Gastroesophageal sphincter (tissue), 3 donors: Measurements from ENCODE around the gene CTIF.

Experiments used
- CTCF ChIP-seq, 4 experiments: fragments of 200-600 bp in 2 of 4; fragments of 450-650 bp in 2 of 4; sonication (generic) in 1 of 4; IDR thresholded peaks; one replicate each; pipeline ENCODE4 v1.5.1; 2017 to 2019; ENCODE audit warnings: antibody characterized with exemption in 4 of 4, mild to moderate bottlenecking in 2 of 4, moderate library complexity in 2 of 4
- POLR2A ChIP-seq, 2 donors: fragments of 450-650 bp; IDR thresholded peaks; one replicate each; pipeline ENCODE4 v1.6.1; 2017; ENCODE audit warnings: antibody characterized with exemption in 2 of 2, mild to moderate bottlenecking in 2 of 2, moderate library complexity in 1 of 2
- POLR2AphosphoS5 ChIP-seq: sonication (generic); formaldehyde crosslinking; IDR thresholded peaks from one replicate; pipeline ENCODE4 v1.6.1; 2017; ENCODE audit warnings: antibody characterized with exemption

DNA sequence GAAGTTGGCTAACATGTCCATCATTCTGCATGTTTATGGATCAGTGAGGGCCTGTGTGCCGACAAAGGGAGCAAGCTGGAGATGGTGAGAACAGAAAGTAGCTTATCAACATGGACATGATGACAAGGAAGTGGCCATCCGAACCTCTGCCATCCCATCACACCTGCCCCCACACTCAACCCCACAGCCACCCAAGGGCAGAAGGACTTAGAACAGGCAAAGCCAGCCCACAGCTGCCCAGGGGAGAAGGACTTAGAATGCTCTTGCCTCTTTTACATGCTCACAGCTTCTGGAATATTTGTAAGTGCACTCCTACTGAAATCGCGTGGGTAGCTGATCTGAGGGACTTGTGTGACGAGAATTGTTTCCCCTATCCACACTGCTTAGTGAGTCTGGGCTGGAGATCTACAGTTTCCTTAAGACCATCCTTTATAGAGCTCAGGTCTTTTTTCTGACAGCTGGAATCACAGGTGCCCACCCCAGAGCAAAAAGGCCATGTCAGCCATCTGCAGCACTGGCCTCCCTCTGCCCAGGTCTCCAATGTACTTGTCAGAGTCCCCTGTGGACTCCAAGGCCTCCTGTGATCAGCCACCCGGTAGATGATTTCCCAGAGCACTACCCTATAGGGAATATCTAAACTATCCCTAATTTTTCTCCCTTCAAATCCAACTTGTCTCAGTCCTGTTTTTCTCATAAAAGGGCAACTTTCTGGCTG lies 257.8 kb downstream of the CTIF start:
- TF ChIP-seq CTCF (IDR thresholded peaks at IDR 0.05) (no peak), POLR2AphosphoS5 (no peak), POLR2A (IDR thresholded peaks at IDR 0.05) (no peak)
